ENCODE measurements around the gene CA11. TPM values are rescaled to one million over a fixed set of nuclear protein-coding genes. Genes with fewer than 3 reads are reported as not detected.

The CA11 gene
- total RNA-seq, 1 donor from 2014 or later: 46.2 TPM

- DNase-seq (ENCODE audit: low spot score): peak; percentile 92
These were observed 57.2 kb downstream of the CA11 start for GRCh38 chr19:48588670-48589401.

Other genes starting within 250 kb of the CA11 start
- 27.6 TPM for gene GRWD1, start 200.2 kb downstream of the CA11 start, total RNA-seq
- gene KCNJ14, start 190.6 kb downstream of the CA11 start, total RNA-seq: 1.0 TPM
- gene CYTH2, start 176.8 kb downstream of the CA11 start, total RNA-seq: 141 TPM
- 21.0 TPM for gene LMTK3, start 134.4 kb downstream of the CA11 start, total RNA-seq
- 13.1 TPM for gene SULT2B1, start 94.0 kb downstream of the CA11 start, total RNA-seq
- gene SPACA4, start 39.4 kb downstream of the CA11 start, total RNA-seq: not detected
- 143 TPM for gene FAM83E, start 31.1 kb downstream of the CA11 start, total RNA-seq
- 1,057 TPM for gene RPL18, start 27.0 kb downstream of the CA11 start, total RNA-seq
- 51.8 TPM for gene SPHK2, start 26.7 kb downstream of the CA11 start, total RNA-seq
- gene DBP, start 8.8 kb downstream of the CA11 start, total RNA-seq: 39.9 TPM
- 0.46 TPM for gene NTN5, start 26.8 kb upstream of the CA11 start, total RNA-seq
- 78.1 TPM for gene FUT2, start 49.8 kb upstream of the CA11 start, total RNA-seq
- gene MAMSTR, start 73.5 kb upstream of the CA11 start, total RNA-seq: 1.6 TPM
- 13.1 TPM for gene RASIP1, start 94.4 kb upstream of the CA11 start, total RNA-seq
- gene IZUMO1, start 100.7 kb upstream of the CA11 start, total RNA-seq: 0.20 TPM
- 1.0 TPM for gene FUT1, start 106.5 kb upstream of the CA11 start, total RNA-seq
- not detected for gene FGF21, start 109.3 kb upstream of the CA11 start, total RNA-seq
- 56.3 TPM for gene BCAT2, start 164.8 kb upstream of the CA11 start, total RNA-seq
- 10.6 TPM for gene HSD17B14, start 190.3 kb upstream of the CA11 start, total RNA-seq
- 18.9 TPM for gene PLEKHA4, start 222.4 kb upstream of the CA11 start, total RNA-seq
- 42.7 TPM for gene PPP1R15A, start 226.2 kb upstream of the CA11 start, total RNA-seq